Measurements from ENCODE around the gene CLIP1.
"Not testable (repeated sequence)": the region's sequence is repeated elsewhere in the genome, so short reads cannot be mapped to it uniquely, and the experiment has no call there.

CLIP1 gene

DNA sequence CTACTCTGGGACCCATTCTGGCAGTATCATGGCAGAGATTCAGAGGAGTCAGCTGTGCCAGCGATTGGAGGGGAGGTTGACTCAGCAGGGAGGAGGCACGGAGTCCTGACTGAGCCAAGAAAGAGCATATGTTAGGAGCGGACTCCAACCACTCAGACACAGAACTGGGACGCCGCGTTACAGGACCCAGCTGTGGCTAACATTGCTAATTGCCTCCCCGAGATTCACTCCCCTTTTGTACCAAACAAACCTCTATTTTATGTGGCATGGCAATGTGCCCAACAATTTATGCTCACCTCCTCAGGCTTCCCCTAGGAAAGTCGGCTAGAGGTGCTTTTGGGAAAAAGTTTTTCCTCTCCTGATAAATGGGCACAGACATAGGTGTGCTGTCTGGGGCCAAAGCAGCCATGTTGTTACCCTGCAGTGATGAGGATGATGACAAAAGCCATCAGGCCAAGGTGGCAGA is 15.2 kb upstream of the CLIP1 start:
- DNase-seq (ENCODE audit: low read depth in 2 of 2, low spot score in 1 of 2) = no peak

DNA sequence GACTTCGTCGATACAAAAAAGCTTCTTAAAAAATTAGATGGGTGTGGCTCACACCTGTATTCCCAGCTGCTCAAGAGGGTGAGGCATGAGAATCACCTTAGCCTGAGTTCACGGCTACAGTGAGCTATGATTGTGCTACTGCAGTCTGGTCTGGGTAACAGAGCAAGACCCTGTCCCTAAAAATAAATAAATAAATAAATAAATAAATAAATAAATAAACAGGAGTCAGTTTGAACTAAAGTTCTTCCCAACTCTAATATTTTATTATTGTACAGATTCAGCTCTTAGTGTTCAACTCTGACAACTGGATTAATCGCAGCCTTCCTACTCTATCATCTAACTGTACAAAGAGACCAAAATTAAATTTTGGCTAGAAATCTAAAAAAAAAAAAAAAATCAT is 12.7 kb upstream of the CLIP1 start:
- DNase-seq (ENCODE audit: low read depth in 2 of 2, low spot score in 1 of 2) = no peak

- not testable (repeated sequence) for DNase-seq (ENCODE audit: low read depth in 2 of 2, low spot score in 1 of 2)
These were observed 6.6 kb upstream of the CLIP1 start for GRCh38 chr12:122429043-122429442.

DNA sequence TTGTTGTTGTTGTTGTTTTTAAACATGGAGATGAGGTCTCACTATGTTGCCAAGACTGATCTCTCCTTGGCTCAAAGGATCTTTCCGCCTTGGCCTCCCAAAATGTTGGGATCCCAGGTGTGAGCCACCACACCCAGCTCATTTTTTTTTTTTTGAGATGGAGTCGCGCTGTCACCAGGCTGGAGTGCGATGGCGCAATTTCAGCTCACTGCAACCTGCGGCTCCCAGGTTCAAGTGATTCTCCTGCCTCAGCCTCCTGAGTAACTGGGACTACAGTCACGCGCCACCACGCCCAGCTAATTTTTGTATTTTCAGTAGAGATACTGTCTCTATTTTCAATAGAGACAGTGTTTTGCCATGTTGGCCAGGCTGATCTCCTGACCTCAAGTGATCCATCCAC is 4.9 kb upstream of the CLIP1 start:
- no peak for DNase-seq (ENCODE audit: low read depth in 2 of 2, low spot score in 1 of 2)

DNA sequence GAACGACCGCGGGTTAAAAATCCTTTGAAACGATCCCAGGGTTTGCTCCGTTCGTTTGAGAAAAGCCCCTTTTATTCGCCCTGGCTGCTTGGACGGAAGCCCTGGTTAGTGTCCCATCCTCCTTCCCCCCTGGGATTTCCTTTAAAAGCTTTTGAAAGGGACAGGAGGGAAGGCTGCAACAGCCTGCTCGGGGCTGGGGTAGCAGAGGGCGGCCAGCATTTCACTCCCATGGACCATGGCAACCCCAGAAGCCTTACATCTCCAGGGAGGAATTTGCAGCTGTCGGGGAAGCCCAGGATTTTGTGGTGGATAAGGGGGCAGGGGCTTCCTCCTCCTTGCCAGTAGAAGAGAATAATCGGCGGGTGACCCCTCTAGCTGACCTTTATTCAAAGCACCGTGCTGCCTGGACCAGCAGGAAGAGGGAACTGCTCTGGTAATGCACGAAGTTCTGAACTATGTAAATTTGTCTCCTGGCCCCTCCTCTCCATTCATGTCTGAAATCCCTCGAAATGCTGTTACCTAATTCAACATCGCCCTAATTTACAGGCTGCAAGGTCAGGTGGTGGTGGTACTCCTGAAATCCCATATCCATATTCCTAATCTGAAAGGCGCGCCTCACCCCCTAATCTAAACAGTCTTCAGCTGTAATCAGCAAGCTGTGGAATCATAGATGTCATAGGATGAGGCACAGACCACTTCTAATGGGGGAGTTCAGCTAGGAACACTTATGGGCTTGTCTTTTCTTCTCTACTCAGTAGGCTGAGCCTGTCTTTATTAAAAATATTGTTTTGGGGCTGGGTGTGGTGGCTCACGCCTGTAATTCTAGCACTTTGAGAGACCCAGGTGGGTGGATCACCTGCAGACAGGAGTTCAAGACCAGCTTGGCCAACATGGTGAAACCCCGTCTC is 1.0 kb upstream of the CLIP1 start:
- DNase-seq (ENCODE audit: low read depth in 2 of 2, low spot score in 1 of 2) = no peak

DNA sequence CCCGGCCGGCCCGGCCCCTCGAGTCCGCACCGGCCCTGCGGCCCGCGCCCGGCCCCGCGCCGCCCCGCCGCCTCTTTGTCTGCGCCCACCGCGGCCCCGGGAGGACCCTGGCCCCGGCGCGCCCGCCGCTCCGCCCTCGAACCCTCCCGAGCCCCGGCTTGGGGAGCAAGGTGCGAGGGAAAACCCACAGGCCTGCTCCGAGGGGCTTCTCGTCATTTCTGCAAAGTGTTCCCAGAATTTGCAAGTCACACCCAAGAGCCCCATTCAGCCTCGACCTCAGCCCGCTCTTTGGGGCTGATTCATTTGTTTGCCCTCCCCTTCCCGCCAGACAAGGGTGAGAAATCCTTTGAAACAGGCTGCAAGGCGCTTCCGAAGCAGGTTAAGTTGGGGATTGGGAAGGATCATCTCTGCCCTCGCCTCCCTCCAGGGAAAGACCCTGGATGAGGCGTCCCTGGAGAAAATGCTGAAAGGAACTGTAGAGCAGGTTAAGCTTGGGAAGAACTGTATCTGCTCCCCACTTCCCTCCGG is 325 bp upstream of the CLIP1 start:
- DNase-seq (ENCODE audit: low read depth in 2 of 2, low spot score in 1 of 2) = no peak

- no peak for DNase-seq (ENCODE audit: low read depth in 2 of 2, low spot score in 1 of 2)
These were observed 1.2 kb downstream of the CLIP1 start for GRCh38 chr12:122421187-122421820.

- no peak for DNase-seq (ENCODE audit: low read depth in 2 of 2, low spot score in 1 of 2)
These were observed 1.9 kb downstream of the CLIP1 start for GRCh38 chr12:122420471-122421162.

GRCh38 chr12:122419094-122419493 is 3.4 kb downstream of the CLIP1 start:
- DNase-seq (ENCODE audit: low read depth in 2 of 2, low spot score in 1 of 2) = not testable (repeated sequence)

DNA sequence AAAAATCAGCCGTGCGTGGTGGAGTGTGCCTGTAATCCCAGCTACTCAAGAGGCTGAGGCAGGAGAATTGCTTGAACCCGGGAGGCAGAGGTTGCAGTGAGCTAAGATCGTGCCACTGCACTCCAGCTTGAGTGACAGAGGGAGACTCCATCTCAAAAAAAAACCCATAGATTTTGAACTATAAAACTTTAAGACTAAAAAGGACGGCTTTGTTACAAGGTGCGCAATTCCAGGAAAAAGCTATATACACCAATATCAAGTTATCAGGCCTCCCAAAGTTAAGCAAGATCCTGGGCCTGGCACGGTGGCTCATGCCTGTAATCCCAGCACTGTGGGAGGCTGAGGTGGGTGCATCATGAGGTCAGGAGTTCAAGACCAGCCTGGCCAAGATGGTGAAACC is 6.8 kb downstream of the CLIP1 start:
- not testable (repeated sequence) for DNase-seq (ENCODE audit: low read depth in 2 of 2, low spot score in 1 of 2)

DNA sequence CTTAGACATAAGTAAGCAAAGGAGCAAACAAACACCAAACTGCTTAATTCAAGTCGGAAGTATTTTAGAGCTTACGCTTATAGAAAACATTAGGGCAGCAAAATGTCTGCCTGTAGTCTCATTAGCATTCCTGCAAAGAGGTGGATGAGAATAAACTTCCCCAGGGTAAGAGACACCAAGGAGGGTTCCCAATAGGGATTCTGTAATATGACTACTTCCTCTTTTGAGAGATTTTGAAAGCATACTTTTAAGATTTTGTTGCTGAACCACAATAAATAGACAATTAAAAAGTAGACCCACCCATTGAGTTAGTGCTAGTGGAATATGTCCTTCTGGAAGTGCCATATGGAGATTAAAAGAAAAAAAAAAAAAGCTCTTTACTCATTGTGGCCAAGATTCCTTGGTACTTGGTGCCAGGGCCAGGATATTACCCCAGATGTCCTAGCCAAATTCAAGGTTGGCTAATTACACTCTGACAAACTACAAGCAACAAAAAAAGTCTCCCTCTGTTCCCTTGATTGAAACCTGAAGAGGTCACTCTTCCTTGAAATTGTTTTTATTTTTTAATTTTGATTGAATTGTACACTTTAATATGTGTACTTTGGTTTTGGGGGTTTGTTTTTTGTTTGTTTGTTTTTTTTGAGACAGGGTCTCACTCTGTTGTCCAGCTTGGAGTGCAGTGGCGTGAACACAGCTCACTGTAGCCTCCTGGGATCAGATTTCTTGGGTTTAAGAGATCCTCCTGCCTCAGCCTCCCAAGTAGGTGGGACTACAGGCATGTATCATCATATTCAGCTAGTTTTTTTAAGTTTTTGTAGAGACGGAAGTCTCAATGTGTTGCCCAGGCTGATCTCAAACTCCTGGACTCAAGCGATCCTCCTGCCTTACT is 8.7 kb downstream of the CLIP1 start:
- no peak for DNase-seq (ENCODE audit: low read depth in 2 of 2, low spot score in 1 of 2)

DNA sequence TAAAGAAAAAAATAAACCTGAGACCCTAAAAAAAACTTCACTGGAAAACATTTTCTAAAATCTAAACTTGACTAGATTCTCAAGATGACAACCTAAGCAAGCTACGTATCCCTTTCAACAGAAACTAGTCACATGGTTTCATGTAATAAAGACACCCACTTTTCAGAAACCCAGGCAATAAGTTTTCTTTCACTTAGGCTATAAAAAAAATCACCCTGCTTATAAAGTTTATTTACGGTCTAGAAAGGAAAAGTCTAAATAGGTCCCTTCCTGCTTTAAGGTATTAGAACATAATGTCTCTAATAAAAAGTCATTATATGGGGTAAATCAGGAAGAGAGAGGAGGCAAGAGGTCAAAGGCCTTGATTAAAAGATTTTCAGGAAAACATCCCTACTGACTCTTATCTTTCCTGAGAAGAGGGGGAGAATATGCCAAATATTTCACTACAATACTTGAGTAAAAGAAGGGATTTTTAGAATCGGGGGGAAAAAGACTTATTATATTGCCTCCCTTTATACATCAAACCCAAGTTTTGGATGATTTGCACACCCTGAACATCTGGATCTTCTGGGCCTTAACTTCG is 9.5 kb downstream of the CLIP1 start:
- no peak for DNase-seq (ENCODE audit: low read depth in 2 of 2, low spot score in 1 of 2)

GRCh38 chr12:122411537-122411936 is 10.9 kb downstream of the CLIP1 start:
- no peak for DNase-seq (ENCODE audit: low read depth in 2 of 2, low spot score in 1 of 2)

DNA sequence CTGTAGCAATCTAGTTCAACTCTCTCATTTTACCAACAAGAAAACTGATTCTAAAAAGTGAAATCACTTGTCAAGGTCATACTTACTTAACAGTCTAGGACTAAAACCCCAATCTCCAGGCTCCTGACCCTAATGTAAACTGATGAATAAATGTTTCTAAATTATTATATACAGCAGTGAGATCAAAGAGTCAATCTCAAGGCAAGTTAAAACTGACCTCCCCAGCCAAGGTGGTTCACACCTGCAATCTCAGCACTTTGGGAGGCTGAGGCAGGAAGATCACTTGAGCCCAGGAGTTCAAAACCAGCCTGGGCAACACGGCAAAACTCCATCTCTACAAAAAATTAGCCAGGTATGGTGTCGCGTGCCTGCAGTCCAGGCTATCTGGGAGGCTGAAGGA is 15.3 kb downstream of the CLIP1 start:
- no peak for DNase-seq (ENCODE audit: low read depth in 2 of 2, low spot score in 1 of 2)

GRCh38 chr12:122406701-122407164 is 15.7 kb downstream of the CLIP1 start:
- DNase-seq (ENCODE audit: low read depth in 2 of 2, low spot score in 1 of 2) = no peak

GRCh38 chr12:122403831-122404230 is 18.6 kb downstream of the CLIP1 start:
- no peak for DNase-seq (ENCODE audit: low read depth in 2 of 2, low spot score in 1 of 2)

GRCh38 chr12:122403115-122403770 is 19.2 kb downstream of the CLIP1 start:
- no peak for DNase-seq (ENCODE audit: low read depth in 2 of 2, low spot score in 1 of 2)

DNA sequence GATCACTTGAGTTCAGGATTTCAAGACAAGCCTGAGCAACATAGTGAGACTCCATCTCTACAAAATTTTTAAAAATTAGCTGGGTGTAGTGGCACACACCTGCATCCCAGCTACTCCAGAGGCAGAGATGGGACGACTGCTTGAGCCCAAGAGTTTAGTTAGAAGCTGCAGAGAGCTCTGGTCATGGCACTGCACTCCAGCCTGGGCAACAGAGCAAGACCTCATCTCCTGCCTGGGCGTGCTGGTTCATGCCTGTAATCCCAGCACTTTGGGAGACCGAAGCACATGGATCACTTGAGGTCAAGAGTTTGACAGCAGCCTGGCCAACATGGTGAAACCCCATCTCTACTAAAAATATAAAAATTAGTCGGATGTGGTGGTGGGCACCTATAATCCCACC is 20.2 kb downstream of the CLIP1 start:
- DNase-seq (ENCODE audit: low read depth in 2 of 2, low spot score in 1 of 2) = no peak

DNA sequence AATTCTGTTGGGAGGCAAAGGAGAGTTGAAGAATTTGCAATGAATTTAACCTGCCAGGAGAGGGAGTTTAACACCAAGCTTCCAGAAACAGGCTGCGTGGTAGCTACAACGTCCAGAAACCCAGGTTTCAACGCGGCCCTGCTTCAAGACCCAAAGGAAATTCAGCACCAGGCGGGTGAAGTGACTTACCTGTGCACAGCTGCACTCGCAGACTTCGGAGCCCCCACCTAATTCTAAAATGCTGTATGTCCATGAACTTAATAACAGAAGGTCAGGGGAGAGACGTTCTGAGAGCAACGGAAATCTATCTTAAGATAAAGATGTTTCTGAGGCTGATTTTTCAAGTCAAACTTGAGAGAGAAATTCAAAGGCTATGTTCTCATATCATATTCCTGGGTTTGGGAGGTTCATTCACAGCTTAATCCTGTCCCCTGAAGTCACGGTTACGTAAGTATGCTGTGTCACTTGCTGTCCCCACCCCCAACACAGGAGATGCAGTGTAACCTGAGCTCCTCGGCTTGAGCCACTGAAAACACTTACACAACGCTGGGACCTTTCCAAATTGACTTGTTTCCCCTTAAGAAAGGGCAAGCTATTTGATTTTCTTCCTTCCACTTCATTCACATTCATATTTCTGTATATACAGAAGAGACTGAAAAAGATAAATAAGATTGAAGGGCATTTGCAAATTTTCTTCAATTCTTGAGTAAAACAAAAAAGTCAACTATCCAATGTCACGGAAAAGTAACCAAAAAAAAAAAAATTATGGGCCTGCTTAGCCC is 22.7 kb downstream of the CLIP1 start:
- DNase-seq (ENCODE audit: low read depth in 2 of 2, low spot score in 1 of 2) = no peak

Data from stimulated activated CD8-positive, alpha-beta memory T cell treated with anti-CD3 and anti-CD28 coated beads, Interleukin-4, amount 100 ng/mL, for 1 hour (primary cell).